IPS-18c (cell line): ENCODE measurements around the gene DLG4.
"Not testable (repeated sequence)": the region's sequence is repeated elsewhere in the genome, so short reads cannot be mapped to it uniquely, and the experiment has no call there.

Experiments
- H3K4me3 ChIP-seq: 2 replicates; pipeline ENCODE4 v1.7.0; 2013; ENCODE audit warnings: low read depth, mild to moderate bottlenecking, low read length, moderate library complexity; ENCODE audit not compliant: insufficient read depth
- H3K9me3 ChIP-seq: one replicate; pipeline ENCODE4 v1.6.1; 2013; ENCODE audit warnings: mild to moderate bottlenecking, low read length, moderate library complexity; ENCODE audit not compliant: control insufficient read depth, insufficient read depth

The DLG4 gene

DNA sequence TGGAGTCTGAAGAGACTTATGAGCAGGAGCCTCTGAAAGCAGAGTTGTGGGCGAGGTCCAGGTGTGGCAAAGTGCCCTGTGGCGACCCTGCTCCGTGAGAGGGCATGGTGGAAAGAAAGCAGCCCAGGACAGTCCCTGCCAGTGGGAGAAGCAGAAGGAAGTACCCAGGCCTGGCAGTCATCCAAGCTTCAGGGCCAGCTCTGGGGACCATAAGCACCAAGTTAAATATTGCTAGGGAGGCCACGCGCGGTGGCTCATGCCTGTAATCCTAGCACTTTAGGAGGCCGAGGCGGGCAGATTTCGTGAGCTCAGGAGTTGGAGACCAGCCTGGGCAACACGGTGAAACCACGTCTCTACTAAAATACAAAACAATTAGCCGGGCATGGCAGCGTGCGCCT lies 35.5 kb downstream of the DLG4 start:
- Histone ChIP-seq H3K4me3 (no peak overlapping the region), H3K9me3 (no peaks in the 10 kb centered on the region)

DNA sequence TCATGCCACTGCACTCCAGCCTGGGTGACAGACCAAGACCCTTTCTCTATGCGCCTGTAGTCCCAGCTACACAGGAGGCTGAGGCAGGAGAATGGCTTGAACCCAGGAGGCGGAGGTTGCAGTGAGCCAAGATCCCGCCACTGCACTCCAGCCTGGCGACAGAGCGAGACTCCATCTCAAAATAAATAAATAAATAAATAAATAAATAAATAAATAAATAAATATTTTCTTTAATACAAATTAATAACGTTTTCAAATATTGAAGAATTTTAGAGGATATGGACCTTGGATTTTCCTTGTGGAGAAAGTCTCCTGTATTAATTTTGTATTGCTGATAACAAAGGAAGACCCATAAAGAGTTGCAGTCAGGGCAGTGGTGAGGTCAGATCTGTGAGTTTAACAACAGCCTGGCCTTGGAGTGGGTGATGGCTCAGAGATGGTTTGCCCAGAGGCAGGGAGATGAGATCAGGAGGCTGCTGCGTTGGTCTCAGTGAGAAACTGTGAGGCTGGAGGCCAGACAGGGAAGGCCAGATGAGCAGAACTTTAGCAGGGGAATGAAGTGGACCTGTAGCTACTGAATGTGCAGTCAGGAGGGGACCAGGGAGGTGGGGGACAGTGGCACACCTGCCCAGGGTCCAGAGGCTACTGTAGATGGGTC lies 36.1 kb downstream of the DLG4 start:
- H3K9me3 ChIP-seq: no peaks in the 10 kb centered on the region
- no peak overlapping the region for H3K4me3 ChIP-seq

DNA sequence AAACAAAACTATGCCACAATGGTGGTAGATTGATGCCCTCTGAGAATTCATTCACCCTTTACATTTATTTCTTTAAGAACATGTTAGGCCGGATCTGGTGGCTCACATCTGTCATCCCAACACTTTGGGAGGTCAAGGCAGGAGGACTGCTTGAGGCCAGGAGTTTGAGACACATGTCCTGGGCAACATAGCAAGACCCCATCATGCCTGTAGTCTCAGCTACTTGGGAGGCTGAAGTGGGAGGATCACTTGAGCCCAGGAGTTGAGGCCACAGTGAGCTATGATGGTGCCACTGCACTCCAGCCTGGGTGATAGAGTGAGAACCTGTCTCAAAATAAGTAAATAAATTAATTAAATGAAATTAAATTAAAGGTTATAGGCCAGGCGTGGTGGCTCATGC lies 37.5 kb downstream of the DLG4 start:
- not testable (repeated sequence) for H3K9me3 ChIP-seq, H3K4me3 ChIP-seq

DNA sequence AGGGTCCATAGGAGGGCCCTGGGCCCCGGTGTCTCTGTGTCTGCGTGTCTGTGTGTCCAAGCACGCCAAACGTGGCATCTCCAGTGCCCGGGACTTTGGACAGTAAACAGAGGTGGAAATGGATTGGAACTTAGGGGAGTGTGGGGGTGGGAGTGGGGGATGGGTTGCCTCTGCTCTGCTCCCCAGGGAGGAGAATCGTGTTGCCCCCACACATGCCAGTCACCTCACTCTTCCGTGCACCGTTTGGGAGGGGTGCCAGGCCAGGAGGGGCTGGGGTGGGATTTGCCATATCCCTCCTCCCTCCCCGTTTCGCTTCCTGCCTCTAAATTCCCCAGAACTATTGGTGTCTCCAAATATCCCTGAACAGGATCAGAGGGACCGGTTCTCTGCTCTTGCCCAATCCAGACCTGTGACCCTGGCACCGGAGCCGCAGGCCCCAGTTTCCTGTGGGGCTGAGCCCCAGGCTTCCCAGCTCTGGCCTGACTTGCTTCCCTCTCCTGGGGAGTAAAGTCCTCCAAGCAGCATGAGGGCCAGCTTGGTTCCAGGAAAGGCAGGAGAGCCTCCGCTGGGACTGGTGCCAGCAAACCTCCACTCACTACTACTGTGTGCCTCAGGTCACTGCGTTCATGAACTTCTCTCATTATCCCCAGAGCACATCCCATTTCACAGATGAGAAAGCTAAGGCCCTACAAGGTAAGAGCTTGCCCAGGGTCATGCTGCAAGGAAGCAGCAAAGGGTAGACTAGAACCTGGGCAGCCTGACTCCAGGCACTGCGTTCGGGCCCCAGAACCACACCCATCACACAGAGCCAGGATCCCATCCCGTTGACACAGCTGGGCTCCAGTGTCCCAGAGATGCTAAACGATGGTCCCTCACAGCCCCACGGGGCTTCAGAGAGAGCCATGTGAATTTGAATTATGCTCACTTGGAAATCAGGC lies 40.0 kb downstream of the DLG4 start, which contains the start of gene ASGR1:
Gene ASGR1 (minus strand): TSS at position 54 of the 938 bp plus-strand sequence. CDS start 807 bp downstream, outside the sequence.
- no peaks in the 10 kb centered on the region for H3K9me3 ChIP-seq
- peak within 1 kb of the TSS; percentile 71; the same call in 1 of the 2 replicates for H3K4me3 ChIP-seq

DNA sequence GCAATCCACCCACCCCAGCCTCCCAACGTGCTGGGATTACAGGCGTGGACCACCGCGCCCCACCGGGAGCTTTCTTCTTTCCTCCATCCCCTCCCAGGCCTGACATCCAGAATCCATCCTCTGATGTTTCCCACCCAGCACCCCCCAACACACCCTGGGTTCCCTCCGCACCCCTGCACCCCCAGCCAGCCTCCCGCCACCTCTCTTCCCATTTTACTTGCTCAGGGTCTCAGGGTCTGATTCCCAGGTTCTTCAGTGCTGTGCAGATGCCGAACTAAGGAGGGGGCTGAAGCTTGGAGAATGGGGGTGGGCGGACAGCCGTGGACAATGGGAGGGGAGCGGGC lies 40.7 kb downstream of the DLG4 start:
- peaks cover 2% of the 10 kb centered on the region for H3K9me3 ChIP-seq
- H3K4me3 ChIP-seq: no peak overlapping the region

DNA sequence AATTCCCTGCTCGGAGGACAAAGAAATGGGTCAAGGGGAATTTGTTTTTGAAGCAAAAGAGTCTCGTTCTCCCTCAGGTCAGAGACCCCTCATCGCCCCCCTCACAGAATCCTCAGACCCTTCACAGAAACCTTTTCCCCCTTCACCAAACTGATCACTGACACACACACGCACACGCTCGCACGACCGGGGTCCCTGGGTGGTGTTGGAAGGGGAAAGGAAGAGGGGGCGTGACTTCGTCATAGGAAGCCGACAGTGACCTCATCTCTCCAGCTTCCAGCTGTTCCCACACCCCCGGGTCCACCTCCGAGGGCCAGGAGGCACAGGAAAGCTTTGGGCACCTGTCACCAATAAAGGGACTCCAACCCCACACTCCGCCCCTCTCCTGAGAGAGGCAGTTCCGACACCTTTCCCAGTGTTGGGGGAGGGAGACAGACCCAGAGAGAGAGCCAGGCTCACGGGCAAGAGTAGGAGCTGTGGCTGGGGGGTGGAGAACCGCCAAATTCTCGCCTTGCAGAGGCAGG lies 41.6 kb downstream of the DLG4 start:
- Histone ChIP-seq H3K4me3 (peak overlapping the region; percentile 71), H3K9me3 (peaks cover 2% of the 10 kb centered on the region)

DNA sequence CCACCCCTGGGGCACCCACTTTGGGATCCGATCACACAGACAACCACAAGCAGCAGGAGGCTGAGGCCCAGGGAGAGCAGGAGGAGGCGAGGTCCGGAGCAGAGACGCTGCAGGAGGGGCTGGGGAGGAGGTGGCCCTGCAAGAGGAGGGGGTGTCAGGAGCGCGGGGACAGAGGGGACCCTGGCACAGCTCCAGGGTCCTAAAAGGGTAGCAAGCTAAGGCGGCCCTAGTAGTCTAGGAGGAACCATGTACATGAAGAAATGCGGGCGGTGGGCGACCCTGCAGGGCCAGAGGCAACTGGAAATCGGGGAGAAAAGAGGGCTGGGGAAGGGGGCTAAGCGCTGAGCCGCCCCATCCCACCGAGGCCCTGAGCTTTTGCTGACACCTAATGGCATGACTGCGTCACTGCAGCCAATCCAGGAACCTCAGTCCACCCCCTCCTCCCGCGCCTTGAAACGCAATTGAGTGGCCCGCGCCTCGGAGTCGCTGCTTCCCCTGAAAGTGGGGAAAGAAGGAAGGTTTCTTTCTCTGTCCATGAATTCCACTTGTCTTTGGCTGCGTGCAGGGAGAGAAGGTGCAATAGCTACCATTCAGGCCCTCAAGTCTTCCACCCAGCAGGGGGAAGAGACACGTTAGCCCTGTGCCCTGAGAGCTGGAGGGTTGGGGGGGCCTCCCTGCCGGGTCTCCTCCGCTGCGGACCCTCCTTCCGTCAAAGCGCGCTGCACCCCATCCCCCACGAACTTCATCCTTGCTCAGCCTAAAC lies 42.3 kb downstream of the DLG4 start:
- Histone ChIP-seq H3K4me3 (peak overlapping the region; percentile 71), H3K9me3 (peaks cover 2% of the 10 kb centered on the region)

DNA sequence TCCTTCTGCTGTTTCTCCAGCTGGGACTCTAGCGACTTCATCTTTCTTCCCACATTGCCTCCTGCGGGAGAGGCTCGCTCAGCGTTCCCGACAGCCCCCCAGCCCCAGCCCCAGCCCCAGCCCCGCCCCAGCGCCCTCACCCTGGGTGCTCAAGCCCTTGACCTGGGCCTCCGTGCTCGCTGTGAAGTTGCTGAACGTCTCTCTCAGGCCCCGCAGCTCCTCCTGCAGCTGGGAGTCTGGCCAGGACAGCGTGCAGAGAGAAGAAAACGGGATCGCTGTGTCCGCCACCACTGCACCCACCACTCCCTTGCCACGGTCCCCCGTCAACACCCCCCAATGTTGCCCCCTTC lies 42.8 kb downstream of the DLG4 start:
- peak overlapping the region; percentile 71 for H3K4me3 ChIP-seq
- peaks cover 2% of the 10 kb centered on the region for H3K9me3 ChIP-seq

DNA sequence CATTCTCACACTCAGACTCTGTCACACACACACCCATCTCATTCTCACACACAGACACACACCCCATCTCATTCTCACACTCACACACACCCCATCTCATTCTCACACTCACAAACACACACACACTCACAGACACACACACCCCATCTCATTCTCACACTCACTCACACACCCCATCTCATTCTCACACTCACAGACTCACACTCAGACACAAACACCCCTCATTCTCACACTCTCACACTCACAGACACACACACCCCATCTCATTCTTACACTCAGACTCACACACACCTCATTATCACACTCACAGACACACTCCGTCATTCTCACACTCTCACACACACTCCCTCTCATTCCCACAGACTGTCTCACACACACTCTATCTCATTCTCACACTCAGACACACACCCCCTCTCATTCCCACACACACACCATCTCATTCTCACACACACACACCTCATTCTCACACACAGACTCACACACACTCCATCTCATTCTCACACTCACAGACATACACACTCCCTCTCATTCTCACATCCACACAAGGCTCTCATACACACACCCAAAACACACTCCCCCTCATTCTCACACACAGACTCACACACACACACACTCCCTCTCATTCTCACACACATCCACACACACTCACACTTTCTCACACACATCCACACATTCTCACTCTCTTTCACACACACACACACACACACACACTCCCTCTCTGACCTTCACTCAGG lies 43.4 kb downstream of the DLG4 start:
- peaks cover 2% of the 10 kb centered on the region for H3K9me3 ChIP-seq
- H3K4me3 ChIP-seq: no peak overlapping the region

DNA sequence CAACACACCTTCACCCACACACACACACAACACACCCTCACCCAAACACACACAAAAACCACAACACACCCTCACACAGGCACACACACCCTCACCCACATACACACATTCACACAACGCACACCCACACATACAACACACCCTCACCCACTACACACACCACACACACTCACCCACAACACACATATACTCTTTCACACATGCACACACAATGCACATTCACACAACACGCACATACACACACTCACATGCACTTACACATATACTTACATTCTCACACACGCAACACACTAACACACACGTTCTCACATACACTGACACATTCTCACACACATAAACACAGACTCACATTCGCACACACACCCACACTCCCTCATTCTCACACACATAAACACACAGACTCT lies 44.3 kb downstream of the DLG4 start:
- Histone ChIP-seq H3K9me3 (peaks cover 2% of the 10 kb centered on the region), H3K4me3 (no peak overlapping the region)

DNA sequence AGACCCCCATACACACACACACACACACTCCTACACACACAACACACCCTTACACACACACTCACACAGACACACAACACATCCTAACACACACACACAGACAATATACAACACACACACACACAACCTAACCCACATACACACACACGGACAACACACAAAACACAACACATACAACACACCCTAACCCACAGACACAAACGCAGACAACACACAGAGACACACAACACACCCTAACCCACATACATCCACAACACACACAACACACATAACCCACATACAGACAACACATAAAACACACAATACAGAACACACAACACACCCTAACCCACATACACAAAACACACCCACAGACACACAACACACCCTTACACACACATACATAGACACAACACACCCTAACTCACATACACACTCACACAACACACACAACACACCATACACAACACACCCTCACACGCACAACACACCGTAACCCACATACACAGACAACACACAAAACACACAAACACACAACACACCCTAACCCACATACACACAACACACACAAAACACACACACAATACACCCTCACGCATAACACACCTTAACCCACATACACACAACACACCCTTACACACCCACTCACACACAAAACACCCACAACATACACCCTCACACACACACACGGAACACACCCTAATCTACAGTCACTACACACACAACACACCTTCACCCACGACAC lies 44.9 kb downstream of the DLG4 start:
- Histone ChIP-seq H3K9me3 (peaks cover 2% of the 10 kb centered on the region), H3K4me3 (peak overlapping the region; percentile 31)

DNA sequence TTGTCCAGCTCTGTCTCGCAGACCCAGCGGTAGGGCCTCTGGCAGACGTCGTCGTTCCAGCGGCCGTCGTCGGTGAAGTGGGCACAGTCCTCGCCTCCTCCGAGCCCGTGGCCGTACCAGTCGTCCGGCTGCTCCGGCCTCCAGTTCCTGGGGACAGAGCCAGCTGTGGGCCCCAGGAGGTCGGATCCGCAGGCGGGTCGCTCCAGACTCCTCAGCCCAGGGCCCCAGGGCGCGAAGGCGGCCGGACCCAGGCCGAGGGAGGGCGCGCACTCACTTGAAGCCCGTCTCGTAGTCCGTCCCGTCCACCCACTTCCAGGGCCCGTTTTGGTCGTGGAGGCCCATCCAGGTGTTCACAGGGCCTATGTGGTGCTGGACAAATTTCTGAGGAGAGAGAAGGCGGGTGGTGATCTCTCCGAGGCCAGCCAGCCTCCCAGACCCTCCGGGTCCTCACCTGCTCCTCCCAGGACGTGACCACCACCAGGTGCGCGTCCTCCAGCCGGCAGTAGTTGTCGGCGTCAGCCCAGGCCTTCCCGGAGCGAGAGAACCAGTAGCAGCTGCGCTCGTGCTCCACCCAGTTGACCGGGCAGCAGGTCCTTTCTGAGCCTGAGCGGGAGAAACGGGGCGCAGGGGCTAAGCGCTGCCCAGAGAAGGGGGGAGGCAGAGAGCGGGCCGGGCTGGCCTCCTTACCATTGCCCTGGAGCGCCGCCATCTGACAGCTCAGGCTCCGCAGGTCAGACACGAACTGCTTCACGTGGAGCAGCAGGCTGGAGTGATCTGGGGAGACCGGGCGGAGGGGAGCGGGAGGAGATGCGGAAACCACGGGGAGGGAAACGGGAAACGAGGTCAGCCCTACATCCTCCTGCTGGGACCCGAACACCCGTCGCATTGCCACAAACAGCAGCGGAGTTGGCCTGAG lies 45.7 kb downstream of the DLG4 start:
- peak overlapping the region; percentile 31 for H3K4me3 ChIP-seq

DNA sequence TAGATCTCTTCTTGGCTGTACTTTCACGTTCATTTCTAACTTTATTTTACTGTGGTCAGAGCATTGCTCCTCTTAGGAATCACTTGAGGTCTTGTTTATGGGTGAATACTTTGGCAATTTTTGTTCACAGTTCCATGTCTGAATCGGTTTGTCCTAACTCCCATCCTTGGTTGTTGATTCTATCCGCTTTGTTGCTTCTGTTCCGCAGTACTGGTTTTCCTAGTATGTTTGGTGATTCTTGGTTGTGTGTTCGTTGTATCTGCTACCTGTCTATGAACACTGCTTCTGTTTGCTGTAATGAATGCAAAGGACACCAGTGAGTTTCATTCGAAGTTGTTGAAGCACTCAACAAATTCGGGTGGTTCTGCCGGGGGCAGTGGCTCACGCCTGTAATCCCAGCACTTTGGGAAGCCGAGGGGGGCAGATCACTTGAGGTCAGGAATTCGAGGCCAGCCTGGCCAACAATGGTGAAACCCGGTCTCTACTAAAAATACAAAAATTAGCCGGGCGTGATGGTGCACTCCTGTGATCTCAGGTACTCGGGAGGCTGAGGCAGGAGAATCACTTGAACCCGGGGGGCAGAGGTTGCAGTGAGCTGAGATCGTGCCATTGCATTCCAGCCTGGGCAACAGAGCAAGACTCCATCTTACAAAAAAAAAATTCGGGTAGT lies 47.0 kb downstream of the DLG4 start:
- H3K9me3 ChIP-seq: not testable (repeated sequence)

More for the DNA sequence above, 45.7 kb downstream of the DLG4 start:
- peaks cover 2% of the 10 kb centered on the region for H3K9me3 ChIP-seq

DNA sequence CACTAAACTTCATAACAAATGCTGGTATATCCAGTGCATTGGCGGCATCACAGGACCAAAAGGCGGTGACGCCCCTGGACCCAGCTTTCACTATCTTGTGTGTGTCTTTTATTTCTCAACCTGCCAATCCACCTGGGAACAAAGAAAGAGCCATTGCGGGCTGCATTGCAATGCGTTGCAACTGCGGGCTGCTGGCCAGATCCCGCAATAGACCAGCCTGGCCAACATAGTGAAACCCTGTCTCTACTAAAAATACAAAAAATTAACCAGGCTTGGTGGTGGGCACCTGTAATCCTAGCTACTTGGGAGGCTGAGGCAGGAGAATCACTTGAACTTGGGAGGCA lies 50.1 kb downstream of the DLG4 start:
- H3K4me3 ChIP-seq, H3K9me3 ChIP-seq: not testable (repeated sequence)

More for the DNA sequence above, 47.0 kb downstream of the DLG4 start:
- not testable (repeated sequence) for H3K4me3 ChIP-seq
